PFSK-1 (cell line): ENCODE data around the gene ACHE.

ENCODE experiments used
- FOXP2 ChIP-seq: optimal IDR thresholded peaks from 2 replicates; pipeline ENCODE3; 2011; ENCODE audit warnings: borderline replicate concordance, control low read depth, inconsistent platforms; ENCODE audit not compliant: insufficient read depth; ENCODE audit errors: extremely low read length, extremely low read depth
- POLR2AphosphoS5 ChIP-seq: IDR thresholded peaks from 2 replicates; pipeline ENCODE4 v1.6.1; 2012; ENCODE audit warnings: low read depth, mild to moderate bottlenecking, control low read depth, low read length, moderate library complexity
- SIN3A ChIP-seq: IDR thresholded peaks from 2 replicates; pipeline ENCODE4 v1.6.1; 2012; ENCODE audit warnings: mild to moderate bottlenecking, low read length, moderate library complexity, borderline replicate concordance; ENCODE audit not compliant: insufficient read depth
- TAF1 ChIP-seq: IDR thresholded peaks from 2 replicates; pipeline ENCODE4 v1.6.1; 2012; ENCODE audit warnings: low read length, control low read depth, borderline replicate concordance; ENCODE audit not compliant: insufficient read depth
- TF ChIP-seq, protein P1 (sequence below), 2 experiments: IDR thresholded peaks; 2 replicates each; pipeline versions ENCODE4 v1.6.1 to v1.8.0; 2011 to 2012; ENCODE audit warnings: low read depth in 2 of 2, low read length in 2 of 2, control low read depth in 1 of 2, inconsistent platforms in 1 of 2, mild to moderate bottlenecking in 1 of 2, moderate library complexity in 1 of 2; ENCODE audit not compliant: insufficient read depth in 1 of 2

ACHE gene

DNA sequence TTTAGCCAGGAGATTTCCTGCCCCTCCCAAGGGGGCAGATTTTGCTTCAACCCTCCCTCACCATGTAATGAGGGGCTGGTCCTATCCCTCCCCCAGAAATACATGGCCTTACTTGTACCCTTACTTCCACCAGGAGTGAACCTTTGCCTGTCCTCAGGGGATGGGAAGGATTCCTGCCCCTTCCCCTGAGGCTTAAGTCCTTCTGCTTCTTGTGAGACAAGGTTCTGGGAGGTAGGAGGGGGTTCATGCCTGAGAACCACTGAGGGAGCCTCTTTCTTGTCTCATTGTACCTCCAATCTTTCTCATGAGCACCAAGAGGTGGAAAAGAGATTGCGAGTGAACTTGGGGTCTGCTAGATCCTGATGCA, 34.1 kb upstream of the ACHE start:
- TF ChIP-seq, protein P1, sequence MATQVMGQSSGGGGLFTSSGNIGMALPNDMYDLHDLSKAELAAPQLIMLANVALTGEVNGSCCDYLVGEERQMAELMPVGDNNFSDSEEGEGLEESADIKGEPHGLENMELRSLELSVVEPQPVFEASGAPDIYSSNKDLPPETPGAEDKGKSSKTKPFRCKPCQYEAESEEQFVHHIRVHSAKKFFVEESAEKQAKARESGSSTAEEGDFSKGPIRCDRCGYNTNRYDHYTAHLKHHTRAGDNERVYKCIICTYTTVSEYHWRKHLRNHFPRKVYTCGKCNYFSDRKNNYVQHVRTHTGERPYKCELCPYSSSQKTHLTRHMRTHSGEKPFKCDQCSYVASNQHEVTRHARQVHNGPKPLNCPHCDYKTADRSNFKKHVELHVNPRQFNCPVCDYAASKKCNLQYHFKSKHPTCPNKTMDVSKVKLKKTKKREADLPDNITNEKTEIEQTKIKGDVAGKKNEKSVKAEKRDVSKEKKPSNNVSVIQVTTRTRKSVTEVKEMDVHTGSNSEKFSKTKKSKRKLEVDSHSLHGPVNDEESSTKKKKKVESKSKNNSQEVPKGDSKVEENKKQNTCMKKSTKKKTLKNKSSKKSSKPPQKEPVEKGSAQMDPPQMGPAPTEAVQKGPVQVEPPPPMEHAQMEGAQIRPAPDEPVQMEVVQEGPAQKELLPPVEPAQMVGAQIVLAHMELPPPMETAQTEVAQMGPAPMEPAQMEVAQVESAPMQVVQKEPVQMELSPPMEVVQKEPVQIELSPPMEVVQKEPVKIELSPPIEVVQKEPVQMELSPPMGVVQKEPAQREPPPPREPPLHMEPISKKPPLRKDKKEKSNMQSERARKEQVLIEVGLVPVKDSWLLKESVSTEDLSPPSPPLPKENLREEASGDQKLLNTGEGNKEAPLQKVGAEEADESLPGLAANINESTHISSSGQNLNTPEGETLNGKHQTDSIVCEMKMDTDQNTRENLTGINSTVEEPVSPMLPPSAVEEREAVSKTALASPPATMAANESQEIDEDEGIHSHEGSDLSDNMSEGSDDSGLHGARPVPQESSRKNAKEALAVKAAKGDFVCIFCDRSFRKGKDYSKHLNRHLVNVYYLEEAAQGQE (IDR thresholded peaks at IDR 0.05; ENCODE audit: insufficient read depth in 1 of 2, low read depth in 2 of 2, low read length in 2 of 2), result no peak
- TF ChIP-seq POLR2AphosphoS5, result no peak
- no peak for TF ChIP-seq FOXP2
- no peak for TF ChIP-seq TAF1

DNA sequence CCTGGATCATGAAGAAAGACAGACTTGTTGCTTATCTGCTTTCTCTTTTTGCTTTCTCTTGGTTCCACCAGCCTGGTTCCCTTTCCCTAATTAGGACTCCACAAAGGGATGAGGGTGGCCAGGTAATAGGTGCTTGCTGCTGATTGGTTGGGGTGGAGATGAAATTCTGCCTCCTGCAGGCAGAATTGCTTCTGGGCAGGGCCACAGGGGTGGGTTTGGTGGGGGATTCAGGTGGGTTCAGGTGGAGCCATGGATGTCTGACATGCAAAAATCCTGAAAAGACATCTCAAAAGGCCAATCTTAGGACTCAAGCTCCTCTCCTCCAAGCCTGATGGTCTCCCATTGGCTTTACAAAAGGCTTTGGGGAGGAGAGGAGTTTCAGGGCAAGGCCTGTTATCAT, 25.4 kb upstream of the ACHE start:
- TF ChIP-seq TAF1 (no peak), POLR2AphosphoS5 (no peak), FOXP2 (no peak), SIN3A (no peak)
- TF ChIP-seq, protein P1 (IDR thresholded peaks at IDR 0.05; ENCODE audit: insufficient read depth in 1 of 2, low read depth in 2 of 2, low read length in 2 of 2), result no peak

DNA sequence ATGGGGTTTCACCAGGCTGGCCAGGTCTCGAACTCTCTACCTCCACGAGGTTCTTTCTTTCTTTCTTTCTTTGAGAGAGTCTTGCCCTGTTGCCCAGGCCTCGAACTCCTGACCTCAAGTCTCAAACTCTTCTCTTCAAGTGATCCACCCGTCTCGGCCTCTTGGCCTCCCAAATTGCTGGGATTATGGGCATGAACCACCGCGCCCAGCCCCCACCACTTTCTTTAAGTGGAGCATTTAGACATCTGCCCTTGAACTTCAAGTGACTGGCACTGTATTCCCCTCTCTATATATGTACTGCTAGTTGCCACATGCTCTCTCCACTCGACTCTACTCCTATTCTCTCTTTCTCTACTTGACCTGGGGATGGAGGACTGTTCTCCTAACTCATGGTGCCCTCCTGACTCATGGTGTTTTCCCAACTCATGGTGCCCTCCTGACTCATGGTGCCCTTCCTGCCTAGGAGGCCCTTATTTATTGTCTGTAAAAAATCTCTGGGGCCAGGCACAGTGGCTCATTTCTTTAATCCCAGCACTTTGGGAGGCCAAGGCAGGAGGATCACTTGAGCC, 19.3 kb upstream of the ACHE start:
- TF ChIP-seq FOXP2, result no peak
- TF ChIP-seq, protein P1 (IDR thresholded peaks at IDR 0.05; ENCODE audit: insufficient read depth in 1 of 2, low read depth in 2 of 2, low read length in 2 of 2), result no peak

DNA sequence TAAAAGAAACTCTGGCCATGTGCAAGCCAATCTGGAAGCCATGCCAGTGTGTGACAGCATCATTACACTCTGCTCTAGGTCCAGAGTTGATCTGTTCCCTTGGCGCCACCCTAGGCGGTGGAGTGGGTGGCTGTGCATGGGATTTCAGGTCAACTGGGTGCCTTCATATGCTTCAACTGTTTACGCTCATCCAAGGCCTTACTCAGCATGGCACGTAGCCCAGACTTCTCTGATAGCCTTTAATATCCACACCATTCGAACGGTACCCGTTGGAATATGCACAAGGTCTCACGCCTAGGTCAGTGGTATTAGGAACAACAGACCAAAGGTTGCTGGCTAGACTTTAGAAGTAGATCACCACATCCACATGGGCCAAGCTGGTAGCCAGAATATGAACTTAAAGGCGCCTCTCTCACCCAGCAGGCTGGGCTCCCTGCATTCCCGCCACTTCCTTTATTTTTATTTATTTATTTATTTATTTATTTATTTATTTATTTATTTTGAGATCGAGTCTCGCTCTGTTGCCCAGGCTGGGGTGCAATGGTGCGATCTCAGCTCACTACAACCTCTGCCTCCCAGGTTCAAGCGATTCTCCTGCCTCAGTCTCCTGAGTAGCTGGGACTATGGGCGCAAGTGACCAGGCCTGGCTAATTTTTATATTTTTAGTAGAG, 18.7 kb upstream of the ACHE start:
- no peak for TF ChIP-seq SIN3A
- no peak for TF ChIP-seq TAF1
- TF ChIP-seq FOXP2, result no peak

DNA sequence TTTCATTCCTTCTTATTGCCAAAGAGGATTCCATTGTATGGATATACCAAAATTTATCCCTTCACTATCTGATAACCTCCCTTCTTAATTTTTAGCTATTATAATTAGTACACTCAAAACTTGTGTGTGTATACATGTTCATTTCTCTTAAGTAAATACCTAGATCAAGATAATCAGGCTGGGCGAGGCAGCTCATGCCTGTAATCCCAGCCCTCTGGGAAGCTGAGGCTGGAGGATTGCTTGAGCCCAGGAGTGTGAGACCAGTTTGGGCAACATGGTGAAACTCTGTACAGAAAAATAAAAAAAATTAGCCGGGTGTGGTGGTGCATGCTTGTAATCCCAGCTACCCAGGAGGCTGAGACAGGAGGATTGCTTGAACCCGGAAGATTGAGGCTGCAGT, 15.8 kb upstream of the ACHE start:
- no peak for TF ChIP-seq SIN3A

DNA sequence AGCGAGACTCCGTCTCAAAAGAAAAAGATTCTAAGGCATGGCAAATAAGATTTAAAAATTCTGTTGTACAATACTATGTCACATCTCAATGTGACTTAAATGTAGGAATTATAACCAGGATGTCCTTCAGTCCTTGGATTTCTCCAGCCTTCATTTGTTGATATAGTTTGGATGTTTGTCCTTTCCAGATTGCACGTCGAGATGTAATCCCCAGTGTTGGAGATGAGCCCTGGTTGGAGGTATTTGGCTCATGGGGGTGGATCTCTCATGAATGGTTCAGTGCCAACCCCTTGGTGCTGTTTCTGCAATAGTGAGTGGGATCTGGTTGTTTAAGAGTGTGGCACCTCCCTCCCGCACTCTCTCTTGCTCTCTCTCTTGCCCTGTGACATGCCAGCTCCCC, 12.8 kb upstream of the ACHE start:
- TF ChIP-seq TAF1, result no peak
- TF ChIP-seq POLR2AphosphoS5, result no peak
- no peak for TF ChIP-seq SIN3A
- TF ChIP-seq, protein P1 (IDR thresholded peaks at IDR 0.05; ENCODE audit: insufficient read depth in 1 of 2, low read depth in 2 of 2, low read length in 2 of 2), result no peak
- TF ChIP-seq FOXP2, result no peak
